KG1 (cell line): ENCODE results near the gene ELMO1.

ENCODE experiments used
- DNase-seq: peaks from one replicate; lab custom pipeline; 2025; lab: John Stamatoyannopoulos, UW

The ELMO1 gene

DNA sequence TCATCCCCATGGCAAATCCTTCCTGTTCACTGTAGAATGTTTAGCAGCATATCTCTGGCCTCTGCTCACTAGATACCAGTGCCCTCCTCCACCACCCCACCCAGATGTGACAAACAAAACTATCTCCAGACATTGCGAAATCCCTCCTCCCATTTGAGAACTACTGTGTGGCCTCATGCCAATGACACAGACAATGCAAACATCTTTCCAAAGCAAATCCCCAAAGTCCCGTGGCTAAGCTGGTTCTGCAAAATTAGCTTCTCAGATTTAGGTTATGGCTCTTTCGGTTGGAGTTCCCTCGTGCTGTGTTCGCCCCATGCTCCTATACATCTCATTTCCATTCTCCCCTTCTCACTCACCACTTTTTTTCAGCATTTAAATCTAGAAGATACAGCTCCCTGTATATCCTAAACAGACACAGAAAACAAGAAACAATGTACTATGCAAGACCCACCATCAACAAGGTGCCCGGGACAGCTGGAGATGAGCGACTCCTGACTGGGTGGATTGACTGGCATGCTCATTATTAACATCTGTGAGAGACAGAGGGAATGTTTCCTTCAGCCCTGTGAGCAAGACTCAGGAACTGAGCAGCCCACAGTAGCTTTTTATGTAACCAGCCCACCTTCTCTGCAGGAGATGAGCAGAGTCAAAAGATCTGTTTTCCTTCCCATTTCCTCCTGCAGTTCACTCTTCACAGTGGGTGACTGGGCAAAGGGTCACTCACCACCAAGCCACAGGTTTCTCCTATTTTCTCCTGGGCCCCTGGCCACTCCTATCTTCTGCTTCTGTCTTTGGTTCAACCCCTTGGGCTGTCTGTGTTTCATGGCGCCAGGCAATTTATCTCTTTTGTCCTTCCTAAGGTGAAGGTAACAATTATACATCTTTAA lies 498.7 kb downstream of the ELMO1 start:
- no peak for DNase-seq

DNA sequence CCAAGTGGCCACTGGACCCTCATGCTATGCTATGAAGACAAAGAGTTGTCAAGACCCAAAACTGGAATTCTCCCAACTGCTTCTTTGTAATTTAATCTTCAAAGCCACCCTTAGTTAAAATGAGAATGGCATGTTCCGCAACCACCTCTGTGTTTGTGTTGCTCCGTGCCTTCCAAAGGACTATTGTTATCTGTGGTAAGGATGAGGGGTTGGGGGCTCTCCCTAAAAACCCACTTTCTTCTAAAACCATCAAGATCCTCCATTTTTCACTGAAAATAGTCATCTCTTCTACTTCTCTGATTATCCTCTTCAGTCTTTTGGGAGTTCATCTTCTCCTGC lies 502.3 kb downstream of the ELMO1 start:
- no peak for DNase-seq

DNA sequence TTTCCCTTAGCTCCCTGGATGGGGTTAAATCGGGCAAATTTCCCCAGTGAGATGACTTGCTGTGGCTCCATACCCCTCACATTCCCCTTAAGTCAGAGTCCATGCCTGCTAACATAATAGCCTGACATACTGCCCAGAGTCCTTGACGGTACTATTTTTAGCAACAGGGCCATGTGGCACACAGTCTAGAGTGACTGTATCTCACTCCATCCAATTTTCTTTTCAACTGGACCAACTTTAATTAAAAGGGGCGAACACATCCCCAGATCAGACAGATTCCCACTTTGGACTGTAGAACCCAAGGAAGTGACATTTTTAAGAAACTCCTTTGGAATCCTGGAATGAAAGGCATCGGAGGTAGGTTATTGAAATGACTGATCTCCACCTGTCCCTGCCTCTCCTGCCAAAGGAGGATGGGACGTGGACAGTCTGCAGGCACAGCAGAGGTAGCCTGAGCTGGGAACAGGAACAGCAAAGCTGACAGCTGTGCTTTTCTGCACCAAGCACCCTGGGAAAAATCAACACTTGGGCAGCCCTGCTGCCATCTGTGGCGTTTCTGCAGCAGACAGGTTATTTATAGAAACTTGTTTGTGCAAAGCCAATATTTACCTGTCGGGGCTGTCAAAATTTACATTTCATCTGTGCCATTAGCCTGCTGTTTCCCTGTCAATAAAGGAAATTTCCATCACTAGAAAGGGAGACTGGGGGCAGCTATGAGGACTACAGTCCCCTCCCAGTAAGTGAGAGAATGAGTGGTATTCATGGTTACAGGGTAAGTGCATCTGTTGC lies 502.9 kb downstream of the ELMO1 start:
- no peak for DNase-seq

DNA sequence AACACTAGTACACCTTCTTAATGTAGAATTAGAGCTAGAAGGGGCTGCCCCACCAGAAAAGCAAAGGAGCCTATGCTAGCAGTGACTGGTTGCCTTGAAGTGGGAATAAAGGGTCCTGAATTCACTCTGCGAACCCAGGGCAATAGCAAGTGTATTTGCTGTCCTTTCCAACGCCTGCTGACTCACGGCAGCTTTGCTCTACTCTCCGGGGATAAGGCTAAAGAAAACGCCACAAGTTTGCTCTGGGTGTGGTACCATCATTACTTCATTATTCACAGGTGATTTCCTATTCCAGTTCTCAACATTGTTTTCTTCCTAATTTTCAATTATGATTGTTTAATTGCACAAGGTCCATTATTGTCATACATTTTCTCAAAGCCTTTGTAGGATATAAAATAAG lies 503.8 kb downstream of the ELMO1 start:
- no peak for DNase-seq

DNA sequence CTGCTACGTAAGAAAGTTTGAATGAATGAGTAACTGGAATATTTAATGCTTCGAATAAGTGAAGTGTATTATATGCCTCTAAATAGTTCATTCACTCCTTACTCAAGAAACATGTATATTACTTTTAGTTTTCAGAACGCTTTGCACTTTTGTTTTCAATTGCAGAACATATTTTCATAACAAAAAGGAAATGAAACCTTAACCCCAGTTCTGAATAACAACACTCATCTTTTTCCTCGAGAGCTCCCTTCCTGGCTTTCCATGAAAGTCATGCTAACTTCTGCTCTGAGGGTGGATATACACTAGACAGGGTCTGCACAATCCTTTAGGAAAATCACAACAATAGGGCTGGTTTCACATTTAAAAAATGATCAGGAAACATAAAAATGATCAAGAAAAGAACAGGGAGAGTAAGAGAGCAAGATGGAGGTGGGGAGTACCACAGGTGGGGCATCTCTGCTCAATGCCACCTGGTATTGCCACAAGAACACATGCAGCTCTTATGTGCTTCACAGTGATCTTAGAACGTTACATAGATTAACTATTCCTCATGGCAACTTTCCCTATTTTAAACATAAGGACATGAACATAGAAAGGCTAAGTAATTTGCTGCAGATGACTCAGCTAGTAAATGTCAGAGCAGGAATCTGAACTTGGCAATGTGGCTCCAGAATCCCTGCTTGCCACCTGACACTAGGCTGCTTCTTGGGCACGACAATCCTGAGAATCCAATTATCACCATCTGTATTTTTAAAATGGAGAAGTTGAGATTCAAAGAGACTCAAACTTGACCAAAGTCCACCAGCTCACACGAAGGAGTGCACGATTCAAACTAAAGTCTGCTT lies 504.9 kb downstream of the ELMO1 start:
- no peak for DNase-seq

DNA sequence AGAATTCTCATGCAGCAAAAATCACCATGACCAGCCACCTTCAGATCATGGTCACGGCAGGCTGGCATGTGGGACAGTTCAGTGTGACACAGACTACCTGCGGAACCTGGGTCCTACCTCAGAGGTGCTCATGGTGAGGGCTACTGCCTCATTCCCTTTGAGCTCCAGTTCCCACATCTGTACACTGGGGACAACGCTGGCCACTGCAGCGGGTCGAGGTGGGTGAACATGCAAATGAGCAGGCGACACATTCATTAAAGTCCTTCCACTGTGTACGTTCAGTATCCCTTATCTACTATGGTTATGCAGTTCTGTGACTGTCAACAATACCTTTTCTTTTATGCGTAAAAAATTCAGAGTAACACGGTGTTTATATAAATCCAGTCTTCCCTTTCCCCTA lies 505.7 kb downstream of the ELMO1 start:
- no peak for DNase-seq

DNA sequence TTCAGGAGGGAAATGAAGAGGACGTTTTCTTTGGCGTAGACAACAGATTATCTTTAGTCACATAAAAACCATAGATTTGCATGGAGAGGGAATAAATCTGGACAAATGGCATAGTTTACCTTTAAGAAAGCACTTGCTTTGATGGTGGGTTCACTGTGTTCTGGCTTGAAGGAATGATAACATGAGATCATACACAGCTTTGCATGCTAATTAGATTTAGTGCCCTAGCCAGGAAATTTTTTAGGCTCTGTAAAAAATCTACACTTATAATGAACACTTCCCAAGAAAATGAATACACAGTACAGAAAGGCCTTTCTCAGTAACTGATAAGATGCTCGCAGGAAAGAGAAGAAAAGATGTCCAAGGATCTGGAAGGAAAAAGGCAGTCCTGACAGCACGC lies 506.1 kb downstream of the ELMO1 start:
- no peak for DNase-seq

DNA sequence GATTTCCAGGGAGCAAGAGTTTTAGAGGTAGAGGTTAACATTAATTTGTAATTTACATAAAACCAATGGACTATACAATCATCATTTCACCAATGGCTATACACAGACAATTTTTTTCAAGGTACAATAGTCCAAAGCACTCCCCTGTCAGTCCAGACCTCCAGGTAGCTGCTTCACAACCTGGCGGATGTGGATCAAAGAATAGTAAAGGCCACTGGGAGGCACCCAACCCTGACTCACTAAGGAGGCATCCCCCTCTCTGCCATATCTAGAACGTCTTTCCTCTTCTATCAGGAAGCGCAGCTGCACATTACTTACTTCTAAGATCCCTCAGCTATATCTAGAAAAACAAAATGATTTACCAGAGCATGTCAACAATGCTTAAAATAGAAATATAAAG lies 506.6 kb downstream of the ELMO1 start:
- no peak for DNase-seq

DNA sequence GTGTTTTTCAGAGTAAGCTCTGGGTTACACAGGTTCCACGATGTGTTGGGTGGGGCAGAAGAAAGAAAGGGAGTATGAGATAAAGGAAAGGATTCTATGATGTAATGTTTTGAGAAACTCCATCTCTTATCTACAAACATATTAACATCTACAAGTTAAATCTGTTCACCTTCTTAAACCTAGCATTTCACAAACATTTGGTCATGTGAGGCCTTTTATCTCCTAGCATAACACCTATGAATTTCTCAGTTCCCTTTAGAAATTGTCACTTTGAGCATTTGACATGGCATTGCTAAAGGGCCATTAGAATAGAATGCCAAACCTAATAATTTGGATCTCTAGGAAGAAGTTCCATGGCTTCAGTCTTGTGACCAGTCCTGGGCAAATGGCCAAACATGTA lies 507.3 kb downstream of the ELMO1 start:
- DNase-seq: no peak

DNA sequence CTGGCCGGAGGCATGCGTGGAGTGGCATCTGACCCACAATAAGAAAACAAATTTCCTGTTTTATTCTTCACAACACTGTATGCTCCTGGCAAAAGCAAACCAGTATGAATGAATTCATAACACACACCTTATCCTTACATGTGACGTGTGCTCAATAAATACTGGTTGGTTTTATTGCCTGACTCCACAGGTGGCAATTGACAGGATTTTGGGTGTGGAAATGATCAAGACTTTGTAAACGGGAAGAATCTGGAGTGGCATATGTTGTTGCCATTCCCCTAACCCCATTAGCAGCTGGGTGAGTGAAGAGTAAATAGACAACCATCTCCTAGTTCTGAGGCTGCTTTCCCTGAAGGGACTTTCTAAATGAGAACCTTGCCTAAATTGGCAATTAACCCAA lies 508.8 kb downstream of the ELMO1 start:
- no peak for DNase-seq

DNA sequence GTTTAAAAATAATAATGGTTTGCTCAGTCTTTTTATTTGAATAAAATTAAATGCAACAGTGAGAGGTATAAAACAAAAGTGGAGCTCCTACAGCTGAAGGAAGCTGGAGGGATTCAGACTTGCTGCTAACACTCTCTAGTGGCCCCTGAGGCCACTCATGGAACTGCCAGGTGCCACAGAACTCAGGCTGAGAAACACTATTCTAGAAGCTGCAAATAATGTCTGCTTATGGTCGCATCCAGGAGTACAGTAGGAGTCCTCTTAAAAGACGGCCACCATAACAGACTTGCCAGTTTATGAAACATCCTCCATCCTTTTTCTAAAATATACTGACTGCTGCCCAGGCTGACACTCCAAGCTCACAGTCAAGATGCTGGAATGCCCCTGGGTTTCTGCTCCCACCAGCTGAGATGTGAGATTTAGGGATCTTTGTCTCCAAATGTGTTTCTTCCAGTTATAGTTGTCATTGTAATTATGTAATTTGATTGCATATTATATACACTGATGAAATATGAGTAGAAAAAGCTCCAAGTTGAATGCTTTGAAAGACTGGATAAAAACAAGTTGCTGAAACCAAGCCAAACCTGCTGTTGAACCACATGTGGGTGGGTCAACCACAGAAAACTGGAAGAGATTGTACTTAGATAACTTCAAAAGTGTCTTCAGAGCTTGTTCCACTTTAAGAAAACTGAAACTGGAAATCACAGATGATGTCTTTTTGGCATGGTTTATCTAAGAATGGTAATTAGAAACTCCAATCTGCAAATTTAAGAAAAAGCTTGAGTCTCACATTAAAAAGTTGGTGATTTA lies 510.7 kb downstream of the ELMO1 start:
- no peak for DNase-seq

DNA sequence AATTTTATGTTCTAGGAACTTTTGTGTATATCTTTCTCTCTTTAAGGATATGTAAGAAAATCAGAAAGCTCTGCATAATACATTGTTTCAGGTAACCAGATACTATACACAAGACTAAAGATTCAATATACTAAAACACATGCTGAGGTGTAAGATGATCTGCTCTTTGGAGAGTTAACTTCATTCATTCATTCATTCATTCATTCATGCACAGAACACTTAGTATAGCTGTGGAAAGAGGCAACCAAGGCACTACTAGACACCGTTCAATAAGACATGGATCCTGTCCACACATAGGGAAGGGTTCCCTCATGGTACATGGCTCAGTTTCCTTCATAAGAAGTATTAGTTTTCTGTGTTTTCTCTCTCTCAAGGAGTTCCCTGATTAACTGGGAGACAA lies 516.8 kb downstream of the ELMO1 start:
- no peak for DNase-seq

DNA sequence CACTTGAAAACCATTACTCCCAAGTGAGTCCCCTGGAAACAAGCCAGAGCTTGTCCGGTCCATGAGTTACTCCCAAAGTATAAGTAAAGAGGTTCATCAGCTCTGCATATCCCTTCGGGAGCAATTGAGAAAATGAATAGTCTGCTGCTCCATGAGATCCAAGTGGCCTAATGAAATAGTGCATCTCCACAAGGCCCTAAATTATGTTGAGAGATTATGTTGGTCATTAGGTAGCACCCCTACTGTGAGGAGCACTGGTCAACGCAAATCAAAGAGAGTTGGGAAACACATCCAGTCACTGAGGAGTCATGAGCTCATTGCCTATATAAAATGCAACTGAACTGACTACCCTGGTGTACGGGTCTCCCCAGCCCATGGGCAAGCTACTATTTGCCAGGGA lies 518.9 kb downstream of the ELMO1 start:
- no peak for DNase-seq

DNA sequence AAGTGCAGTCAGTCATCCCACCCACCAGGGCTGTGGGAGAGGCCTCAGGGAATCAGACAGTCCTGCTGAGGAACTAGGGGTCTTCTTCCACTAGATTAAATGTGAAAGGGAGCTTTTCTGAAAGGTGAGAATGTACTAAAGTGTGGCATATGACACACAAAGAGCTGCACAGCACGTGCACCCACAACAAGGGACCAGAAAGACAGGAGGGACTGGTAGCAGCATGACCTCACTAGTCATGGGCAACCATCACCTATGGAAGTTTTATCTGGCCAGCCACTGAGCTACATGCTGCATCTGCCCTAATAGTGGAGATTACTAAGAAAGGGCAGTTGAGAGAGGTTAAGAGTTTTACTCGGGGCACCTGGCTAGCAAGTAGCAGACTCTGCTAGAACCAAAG lies 519.9 kb downstream of the ELMO1 start:
- DNase-seq: no peak

DNA sequence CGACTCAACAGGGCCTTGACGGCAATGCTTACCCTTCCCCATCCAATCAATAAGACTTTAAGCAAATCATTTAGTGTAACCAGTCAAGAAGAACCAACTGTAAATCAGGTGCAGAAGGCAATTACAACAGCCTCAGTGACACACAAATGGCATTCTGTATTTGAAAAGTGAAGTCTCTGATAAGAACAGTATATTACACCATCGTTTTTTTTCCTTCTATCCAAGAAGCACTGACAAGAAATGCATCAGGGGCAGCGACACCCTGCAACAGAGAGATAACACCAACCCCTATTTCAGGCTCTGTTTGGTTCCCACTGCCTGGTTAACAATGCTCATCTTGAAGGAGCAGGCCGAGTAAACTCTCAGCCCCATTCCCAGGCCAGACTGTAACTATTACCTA lies 520.4 kb downstream of the ELMO1 start:
- no peak for DNase-seq

DNA sequence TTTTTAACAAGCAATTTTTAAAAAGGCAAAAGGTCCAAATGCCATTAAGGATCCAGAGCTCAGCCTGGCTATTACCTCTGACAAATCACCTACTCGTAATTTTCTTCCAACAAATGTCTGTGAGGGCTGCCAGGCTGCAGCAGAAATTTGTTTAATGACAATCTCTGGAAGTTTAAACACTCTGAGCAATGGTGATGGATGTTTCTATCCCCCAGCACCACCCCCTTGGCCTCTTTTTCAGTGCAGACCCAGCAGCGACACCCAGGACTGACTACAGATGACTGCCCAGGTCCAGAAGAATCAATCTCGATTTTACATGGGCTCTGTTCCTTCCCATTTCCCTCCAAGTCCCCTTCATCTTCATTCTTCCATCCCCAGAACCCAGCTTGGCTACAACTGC lies 523.0 kb downstream of the ELMO1 start:
- DNase-seq: no peak

DNA sequence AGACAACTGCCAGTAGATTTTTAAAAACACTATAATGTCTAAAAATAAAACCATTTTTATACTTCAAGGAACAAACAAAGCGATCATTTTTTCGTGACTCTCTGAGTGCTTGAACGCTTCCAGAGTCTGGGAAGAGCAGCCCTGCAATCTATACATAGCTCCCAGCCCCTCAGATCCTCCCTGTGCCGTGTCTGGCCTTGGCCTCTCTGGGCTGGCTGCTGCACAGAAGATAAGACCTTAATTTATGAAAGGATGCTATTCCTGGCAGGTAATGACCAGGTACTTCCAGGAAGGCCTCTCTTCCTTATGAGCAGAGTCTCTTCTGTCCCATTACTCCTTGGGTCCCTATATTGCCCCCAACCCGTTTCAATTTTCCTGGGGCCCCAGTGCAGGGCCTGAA lies 523.5 kb downstream of the ELMO1 start:
- no peak for DNase-seq

DNA sequence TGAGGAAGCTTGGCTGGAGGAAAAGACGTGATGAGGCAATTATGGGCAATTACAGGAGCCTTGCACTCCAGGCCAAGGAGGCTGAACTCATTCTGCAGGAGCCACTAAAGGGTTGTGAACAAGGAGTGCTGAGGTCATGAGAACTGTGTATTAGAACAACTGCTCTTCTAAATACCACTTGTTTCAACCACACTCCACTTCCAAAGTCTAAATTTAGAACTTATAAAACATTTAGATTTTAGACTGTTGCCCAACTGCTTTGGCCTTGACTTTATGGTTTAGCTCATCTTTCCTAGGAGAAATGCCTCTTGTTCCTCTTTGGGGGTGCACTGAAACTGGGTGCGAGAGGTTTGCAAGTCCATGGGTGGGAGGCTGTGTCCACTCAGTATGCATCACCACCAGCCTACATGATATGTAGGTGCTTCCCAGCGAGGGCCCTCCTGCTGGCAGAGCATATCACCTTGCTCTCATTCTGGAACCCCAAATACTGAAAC lies 524.7 kb downstream of the ELMO1 start:
- DNase-seq: no peak

DNA sequence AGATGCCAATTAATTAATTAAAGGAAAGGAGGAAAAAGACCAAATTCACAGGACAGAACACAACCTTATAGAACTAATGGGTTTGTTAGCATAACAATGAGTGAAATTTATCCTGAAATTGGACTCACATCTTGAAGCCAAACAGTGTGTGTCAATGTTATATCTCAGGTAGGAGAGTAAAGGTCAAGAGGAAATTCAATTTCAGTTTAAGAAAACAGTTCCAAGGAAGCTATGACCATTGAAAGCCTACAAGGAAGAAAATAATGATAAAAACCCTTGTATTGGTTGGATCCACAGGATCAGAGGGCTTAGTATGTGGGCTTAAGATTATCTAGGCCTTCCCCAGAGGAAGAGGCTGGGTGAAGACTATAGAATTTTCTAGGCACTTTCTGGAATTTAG lies 525.5 kb downstream of the ELMO1 start:
- DNase-seq: no peak

DNA sequence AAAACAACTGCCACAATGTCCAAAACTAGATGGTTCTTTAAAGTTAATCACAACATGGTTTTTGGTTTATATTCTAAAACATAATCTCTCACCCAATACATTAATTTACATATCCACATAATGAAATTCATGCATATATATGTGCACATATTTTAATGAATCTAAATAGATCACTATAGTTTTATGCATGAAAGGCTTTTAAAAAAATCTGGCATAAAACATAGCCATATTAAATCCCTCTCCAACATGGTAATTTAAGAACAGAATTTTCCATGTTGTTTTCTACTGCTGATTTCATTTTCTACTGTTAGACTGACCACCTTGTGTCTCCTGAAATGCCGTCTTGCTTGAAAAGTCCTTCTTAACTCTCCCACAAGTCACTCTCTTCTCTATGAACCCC lies 528.2 kb downstream of the ELMO1 start:
- no peak for DNase-seq

DNA sequence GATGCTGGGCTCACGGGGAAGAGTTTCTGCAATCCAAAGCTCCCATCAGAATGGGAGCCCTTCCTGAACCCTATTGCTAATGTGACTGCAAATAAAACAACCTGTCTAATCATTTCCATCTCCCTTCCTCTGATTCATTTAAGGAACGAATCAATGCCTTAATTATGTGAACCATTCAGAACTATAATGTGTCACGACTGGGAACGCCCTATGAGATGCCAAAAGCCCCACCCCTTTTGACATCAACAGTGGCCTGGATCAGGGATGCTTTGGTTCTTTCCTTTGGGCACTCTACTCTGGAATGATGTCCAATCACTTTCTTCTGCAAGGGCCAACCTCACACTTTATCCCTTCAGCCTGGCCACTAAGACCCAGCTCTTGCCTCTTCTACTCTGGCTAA lies 528.9 kb downstream of the ELMO1 start:
- no peak for DNase-seq

DNA sequence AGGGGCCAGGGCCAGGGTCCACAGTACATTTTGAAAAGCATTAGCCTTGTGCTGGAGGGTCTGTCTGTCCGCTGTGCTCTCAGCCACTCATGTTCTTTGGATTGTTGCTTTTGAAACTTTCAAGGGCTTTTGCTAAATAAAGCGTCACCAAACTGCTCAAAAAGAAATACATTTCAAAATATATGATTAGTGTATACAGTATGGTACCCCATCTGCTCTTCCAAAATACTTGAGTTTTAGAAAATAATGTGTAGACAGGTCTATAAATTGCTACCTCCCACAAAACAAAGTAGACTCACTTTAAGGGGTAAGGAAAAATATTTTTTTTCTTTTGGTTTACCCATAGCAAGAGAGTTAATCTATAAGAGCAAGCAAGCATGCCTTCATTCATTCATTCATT lies 530.1 kb downstream of the ELMO1 start:
- DNase-seq: no peak
